Gastroesophageal sphincter (tissue), 4 donors: ENCODE data around the gene FAM241B. TPM values are rescaled to one million over a fixed set of nuclear protein-coding genes. Genes with fewer than 3 reads are reported as not detected.

Source experiments
- ATAC-seq: fragments of 150-250 bp; one replicate; pipeline ENCODE4 v1.9.1; 2016; ENCODE audit warnings: mild to moderate bottlenecking, moderate library complexity
- H3K27ac ChIP-seq, 4 donors: fragments of 200-600 bp; sonication (generic) in 3 of 4; 1 replicate in 3 of 4; 2 replicates in 1 of 4; pipeline ENCODE4 v1.5.1; 2016 to 2019
- H3K27me3 ChIP-seq: fragments of 200-600 bp; sonication (generic); one replicate; pipeline ENCODE4 v1.5.1; 2019
- H3K36me3 ChIP-seq, 2 donors: fragments of 200-600 bp; sonication (generic); one replicate each; pipeline ENCODE4 v1.5.1; 2019; ENCODE audit warnings: control low read depth in 1 of 2
- H3K4me1 ChIP-seq, 3 donors: fragments of 200-600 bp; sonication (generic); 1 replicate in 2 of 3; 2 replicates in 1 of 3; pipeline ENCODE4 v1.5.1; 2016 to 2019; ENCODE audit warnings: control low read depth in 2 of 3
- H3K4me3 ChIP-seq, 2 donors: fragments of 200-600 bp; sonication (generic); one replicate each; pipeline ENCODE4 v1.5.1; 2019; ENCODE audit warnings: mild to moderate bottlenecking in 1 of 2, moderate library complexity in 1 of 2
- H3K9me3 ChIP-seq, 3 donors: fragments of 200-600 bp; sonication (generic); one replicate each; pipeline ENCODE4 v1.5.1; 2017 to 2019; ENCODE audit warnings: control low read depth in 2 of 3
- EP300 ChIP-seq: sonication (generic); formaldehyde crosslinking; IDR thresholded peaks from one replicate; pipeline ENCODE4 v1.6.1; 2017; ENCODE audit warnings: antibody characterized with exemption, mild to moderate bottlenecking
- POLR2A ChIP-seq, 2 donors: fragments of 450-650 bp; IDR thresholded peaks; one replicate each; pipeline ENCODE4 v1.6.1; 2017; ENCODE audit warnings: antibody characterized with exemption in 2 of 2, mild to moderate bottlenecking in 2 of 2, moderate library complexity in 1 of 2
- POLR2AphosphoS5 ChIP-seq: sonication (generic); formaldehyde crosslinking; IDR thresholded peaks from one replicate; pipeline ENCODE4 v1.6.1; 2017; ENCODE audit warnings: antibody characterized with exemption
- WGBS, 2 donors: methylation state at CpG; one replicate each; pipeline ENCODE4 v1.1.5; 2018; ENCODE audit warnings: low coverage in 1 of 2; 5-methylcytosine and 5-hydroxymethylcytosine counted together
- total RNA-seq, 4 donors: library from RNA; depleted of rRNA; stranded (reverse); fragments of >200 nt; gene quantifications; one replicate each; pipeline ENCODE4 v1.1.0, GENCODE V29; 2016
- TF ChIP-seq, protein P1 (sequence below), 4 experiments: fragments of 200-600 bp in 2 of 4; fragments of 450-650 bp in 2 of 4; sonication (generic) in 1 of 4; IDR thresholded peaks; one replicate each; pipeline ENCODE4 v1.5.1; 2017 to 2019; ENCODE audit warnings: antibody characterized with exemption in 4 of 4, mild to moderate bottlenecking in 2 of 4, moderate library complexity in 2 of 4

The FAM241B gene
- total RNA-seq, 4 donors from 2014 or later: 0.81 to 7.9 (median 5.9) TPM

DNA sequence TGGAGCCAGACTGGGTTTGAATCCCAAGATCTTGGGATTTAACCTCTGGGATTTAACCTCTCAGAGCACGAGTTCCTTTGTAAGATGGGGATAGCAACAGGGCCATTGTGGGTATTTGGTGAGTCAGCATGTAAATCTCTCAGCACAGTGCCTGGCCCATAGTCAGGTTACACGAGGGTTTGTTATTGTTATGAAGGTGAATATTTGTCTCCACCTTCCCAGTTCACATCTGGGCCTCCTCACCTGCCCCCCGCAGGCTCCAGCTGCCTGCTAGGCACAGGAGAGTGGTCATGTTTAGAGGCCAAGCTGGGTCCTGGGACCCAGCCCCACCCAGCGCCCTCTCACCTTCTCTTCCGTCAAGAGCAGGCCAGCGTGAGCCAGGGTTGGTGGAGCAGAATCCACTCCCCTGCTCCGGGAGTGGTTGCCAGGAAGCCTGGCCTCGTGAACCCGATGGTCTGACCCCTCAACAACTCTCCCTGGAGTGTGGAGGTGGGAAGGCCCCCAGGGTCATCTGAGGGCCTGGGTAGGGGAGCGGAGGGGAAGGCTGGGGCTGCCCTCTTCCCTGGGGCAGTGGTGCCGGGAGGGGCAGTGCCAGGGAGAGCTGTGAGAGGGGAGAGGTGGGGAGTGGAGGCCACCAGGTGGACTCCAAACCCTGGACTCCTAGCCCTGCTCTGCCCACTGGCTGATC is 26.0 kb downstream of the FAM241B start:
- Histone ChIP-seq H3K9me3 (no peaks in the 10 kb centered on the region), H3K4me3 (no peak overlapping the region), H3K27ac (no peak overlapping the region), H3K36me3 (no peaks in the 10 kb centered on the region), H3K4me1 (no peaks in the 10 kb centered on the region), H3K27me3 (peaks cover 53% of the 10 kb centered on the region)
- WGBS, 2 donors: 47 to 82% methylated on average over 2 to 5 of the region's 11 CpGs
- no peak for TF ChIP-seq EP300
- no peak for ATAC-seq

DNA sequence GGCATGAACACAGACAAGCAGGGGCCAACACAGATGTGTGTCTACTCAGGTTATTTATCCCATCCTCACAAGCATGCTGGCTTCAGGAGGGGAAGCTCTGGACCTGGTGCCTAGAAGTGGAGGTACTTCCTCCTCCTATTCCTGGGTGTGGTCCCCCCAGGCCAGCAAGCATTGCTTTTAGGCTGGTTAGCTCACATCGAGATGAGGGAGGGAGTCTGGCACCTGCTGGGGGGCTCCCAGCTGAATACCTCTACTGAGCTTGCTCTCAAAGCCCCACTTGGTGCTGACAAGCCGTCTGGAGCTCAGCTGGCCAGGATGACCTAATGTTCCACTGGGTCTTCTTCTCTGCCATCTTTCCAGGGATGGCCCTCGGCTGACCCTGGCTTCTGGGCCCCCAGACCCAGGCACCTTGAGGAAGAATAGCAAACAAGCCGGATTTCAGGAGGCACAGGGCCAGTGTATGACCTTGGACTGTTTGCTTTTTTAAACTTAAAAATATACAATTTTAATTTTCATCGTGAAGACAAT is 26.8 kb downstream of the FAM241B start:
- no peak for TF ChIP-seq POLR2AphosphoS5
- TF ChIP-seq, protein P1, sequence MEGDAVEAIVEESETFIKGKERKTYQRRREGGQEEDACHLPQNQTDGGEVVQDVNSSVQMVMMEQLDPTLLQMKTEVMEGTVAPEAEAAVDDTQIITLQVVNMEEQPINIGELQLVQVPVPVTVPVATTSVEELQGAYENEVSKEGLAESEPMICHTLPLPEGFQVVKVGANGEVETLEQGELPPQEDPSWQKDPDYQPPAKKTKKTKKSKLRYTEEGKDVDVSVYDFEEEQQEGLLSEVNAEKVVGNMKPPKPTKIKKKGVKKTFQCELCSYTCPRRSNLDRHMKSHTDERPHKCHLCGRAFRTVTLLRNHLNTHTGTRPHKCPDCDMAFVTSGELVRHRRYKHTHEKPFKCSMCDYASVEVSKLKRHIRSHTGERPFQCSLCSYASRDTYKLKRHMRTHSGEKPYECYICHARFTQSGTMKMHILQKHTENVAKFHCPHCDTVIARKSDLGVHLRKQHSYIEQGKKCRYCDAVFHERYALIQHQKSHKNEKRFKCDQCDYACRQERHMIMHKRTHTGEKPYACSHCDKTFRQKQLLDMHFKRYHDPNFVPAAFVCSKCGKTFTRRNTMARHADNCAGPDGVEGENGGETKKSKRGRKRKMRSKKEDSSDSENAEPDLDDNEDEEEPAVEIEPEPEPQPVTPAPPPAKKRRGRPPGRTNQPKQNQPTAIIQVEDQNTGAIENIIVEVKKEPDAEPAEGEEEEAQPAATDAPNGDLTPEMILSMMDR (IDR thresholded peaks at IDR 0.05): no peak
- TF ChIP-seq POLR2A (IDR thresholded peaks at IDR 0.05): no peak
- TF ChIP-seq EP300: no peak
- Histone ChIP-seq H3K27me3 (peaks cover 53% of the 10 kb centered on the region), H3K4me1 (no peaks in the 10 kb centered on the region), H3K9me3 (no peaks in the 10 kb centered on the region), H3K27ac (no peak overlapping the region), H3K36me3 (no peaks in the 10 kb centered on the region), H3K4me3 (no peak overlapping the region)
- 46 to 50% methylated on average over 1 to 4 of the region's 5 CpGs for WGBS, 2 donors
- ATAC-seq: no peak

DNA sequence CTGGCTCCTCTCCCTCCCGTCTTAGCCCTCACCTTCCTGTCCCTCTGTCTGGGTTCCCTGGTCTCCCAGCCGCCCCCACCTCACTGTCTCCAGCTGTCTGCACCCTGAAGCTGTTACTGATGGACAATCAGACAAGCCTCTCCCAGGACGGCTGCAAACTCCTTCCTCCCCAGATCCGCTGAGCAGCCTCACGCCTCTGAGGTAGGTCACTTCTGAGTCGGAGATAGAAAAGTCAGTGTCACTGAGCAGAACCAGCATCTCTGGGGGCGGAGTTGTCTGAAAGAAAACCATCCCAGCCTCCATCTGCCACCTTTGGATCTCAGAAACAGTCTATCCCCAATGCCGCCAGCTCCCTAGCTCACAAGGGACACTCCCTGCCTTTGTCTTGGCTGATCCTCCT is 27.4 kb downstream of the FAM241B start:
- 42 to 67% methylated on average over 1 to 6 of the region's 8 CpGs for WGBS, 2 donors
- ATAC-seq: no peak
- H3K4me3 ChIP-seq: no peak overlapping the region
- H3K9me3 ChIP-seq: no peaks in the 10 kb centered on the region
- H3K36me3 ChIP-seq: no peaks in the 10 kb centered on the region
- no peak overlapping the region for H3K27ac ChIP-seq
- TF ChIP-seq, protein P1 (IDR thresholded peaks at IDR 0.05): no peak
- TF ChIP-seq POLR2AphosphoS5: no peak
- TF ChIP-seq EP300: no peak
- no peak for TF ChIP-seq POLR2A (IDR thresholded peaks at IDR 0.05)
- H3K27me3 ChIP-seq: peaks cover 53% of the 10 kb centered on the region
- no peaks in the 10 kb centered on the region for H3K4me1 ChIP-seq

DNA sequence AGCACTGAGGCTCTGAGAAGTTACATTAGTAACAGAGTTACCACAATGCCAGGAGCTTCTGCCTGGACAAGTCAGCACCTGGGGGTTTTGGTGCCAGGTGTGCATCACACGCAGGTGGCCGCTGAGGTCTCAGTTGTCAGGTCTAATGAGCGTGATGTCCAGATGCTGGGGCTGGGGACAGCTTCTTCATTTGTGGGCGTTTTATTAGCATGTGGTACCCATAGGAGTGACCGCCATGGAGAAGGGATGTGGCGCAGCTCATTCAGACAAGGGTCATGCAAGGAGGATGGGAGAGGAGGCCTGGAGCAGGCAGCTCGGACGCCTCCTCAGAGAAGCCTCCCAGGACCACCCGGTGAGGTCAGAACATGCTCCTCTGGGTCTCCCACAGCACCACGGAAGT is 27.8 kb downstream of the FAM241B start:
- no peak overlapping the region for H3K4me3 ChIP-seq
- no peaks in the 10 kb centered on the region for H3K4me1 ChIP-seq
- H3K27ac ChIP-seq: no peak overlapping the region
- 74 to 82% methylated on average over 5 to 10 of the region's 10 CpGs for WGBS, 2 donors
- H3K36me3 ChIP-seq: no peaks in the 10 kb centered on the region
- no peaks in the 10 kb centered on the region for H3K9me3 ChIP-seq
- TF ChIP-seq EP300 (no peak), POLR2AphosphoS5 (no peak), POLR2A (IDR thresholded peaks at IDR 0.05) (no peak)
- TF ChIP-seq, protein P1 (IDR thresholded peaks at IDR 0.05): no peak
- no peak for ATAC-seq
- peaks cover 52% of the 10 kb centered on the region for H3K27me3 ChIP-seq

DNA sequence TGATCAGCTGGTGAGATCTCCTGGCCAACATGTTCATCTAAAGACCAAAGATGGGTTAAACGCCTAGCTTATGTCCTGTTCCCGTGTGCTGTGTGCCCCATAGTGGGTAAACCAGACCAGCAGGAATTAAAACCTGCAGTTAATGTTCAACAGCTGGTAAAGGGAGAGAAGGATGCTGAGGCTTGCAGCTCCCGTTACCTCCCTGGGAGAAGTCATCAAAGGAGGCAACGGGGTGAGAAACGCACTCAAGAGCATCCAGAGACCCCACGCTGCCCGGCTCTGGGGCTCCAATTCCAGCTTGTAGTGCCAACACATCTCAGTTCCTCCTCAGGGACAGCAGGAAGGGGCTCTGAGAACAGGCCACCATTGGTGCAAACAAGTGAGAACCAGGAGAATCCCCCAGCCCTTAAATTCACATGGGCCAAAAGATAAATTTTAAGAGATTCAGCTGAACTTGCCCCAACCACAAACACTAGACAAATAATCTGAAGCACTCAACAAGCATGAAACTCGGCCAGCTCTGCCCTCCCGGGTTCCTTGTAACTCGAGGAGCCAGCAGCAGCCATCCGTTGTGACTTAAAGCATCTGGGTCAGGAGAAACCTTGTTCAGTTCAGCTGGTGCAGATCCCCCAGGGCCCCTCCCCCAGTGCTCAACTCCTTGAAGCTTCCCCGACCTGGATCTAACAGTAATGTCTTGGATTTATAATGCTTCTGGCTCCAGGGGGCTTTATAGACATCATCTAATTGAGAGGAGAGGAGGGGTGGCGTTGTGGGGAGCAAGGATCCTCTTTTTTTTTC is 29.4 kb downstream of the FAM241B start:
- Histone ChIP-seq H3K36me3 (no peaks in the 10 kb centered on the region), H3K4me3 (no peak overlapping the region), H3K4me1 (no peaks in the 10 kb centered on the region), H3K27me3 (peaks cover 49% of the 10 kb centered on the region), H3K27ac (no peak overlapping the region), H3K9me3 (no peaks in the 10 kb centered on the region)
- ATAC-seq: no peak
- 59 to 81% methylated on average over 5 to 9 of the region's 13 CpGs for WGBS, 2 donors
- TF ChIP-seq POLR2A (IDR thresholded peaks at IDR 0.05): no peak
